NCI-H82 treated with DMSO at 0.1 percent for 48 hours (cell line): ENCODE results near the gene KRT20.
"Not testable (repeated sequence)": the region's sequence is repeated elsewhere in the genome, so short reads cannot be mapped to it uniquely, and the experiment has no call there.

Experiments
- DNase-seq: peaks from one replicate; lab custom pipeline; 2025; ENCODE audit not compliant: unreplicated experiment; lab: John Stamatoyannopoulos, UW

KRT20 gene

DNA sequence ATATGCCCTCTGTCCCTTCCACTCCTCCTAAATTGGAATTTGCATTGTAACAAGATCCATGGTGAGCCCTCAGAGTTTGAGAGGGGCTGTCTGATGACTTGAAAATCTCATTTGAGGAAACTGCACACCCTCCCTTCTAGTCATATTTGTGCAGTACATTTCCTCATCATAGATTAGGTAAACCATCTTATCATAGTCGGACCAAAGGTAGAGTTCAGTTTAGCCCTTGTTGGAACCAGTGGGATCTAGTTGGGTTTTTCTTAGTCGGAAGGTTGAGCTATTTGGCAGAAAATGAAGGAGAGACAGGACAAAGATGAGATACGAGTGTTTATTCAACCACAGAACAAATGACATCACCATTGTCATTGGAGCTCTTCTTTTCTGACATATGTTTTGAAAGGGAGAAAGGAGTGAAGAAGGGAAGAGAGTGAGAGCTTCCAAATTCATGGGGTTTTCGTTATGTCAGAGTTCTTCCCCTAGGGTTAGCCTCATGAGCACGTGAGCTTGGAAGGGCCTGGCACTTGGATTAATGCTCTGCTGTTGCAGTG, 15.8 kb upstream of the KRT20 start:
- DNase-seq = no peak

- DNase-seq = no peak
These were observed 11.9 kb upstream of the KRT20 start for GRCh38 chr17:40896916-40897455.

DNA sequence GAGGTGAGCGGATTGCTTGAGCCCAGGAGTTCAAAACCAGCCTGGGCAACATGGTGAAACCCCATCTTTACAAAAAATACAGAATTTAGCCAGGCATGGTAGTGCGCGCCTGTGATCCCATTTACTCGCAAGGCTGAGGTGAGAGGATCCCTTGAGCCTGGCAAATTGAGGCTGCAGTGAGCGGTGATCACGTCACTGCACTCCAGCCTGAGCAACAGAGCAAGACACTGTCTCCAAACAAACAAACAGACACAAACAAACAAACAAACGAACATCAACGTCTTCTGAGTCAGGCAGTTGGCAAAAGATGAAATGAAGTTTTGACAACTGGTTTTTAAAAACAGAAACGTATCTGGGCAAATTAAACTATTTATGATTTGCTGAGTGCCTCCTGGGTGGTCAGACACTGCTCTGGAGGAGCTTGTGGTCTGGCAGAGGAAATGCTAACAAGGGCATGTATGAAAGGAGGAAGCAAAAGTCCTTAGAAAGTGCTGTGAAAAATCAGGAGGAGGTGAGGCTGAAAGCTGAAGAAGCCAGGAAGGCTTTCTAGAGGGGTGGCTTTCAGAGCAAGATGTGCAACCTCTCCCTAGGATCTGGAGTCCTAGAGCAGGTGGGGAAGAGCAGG, 10.2 kb upstream of the KRT20 start:
- DNase-seq = no peak

DNA sequence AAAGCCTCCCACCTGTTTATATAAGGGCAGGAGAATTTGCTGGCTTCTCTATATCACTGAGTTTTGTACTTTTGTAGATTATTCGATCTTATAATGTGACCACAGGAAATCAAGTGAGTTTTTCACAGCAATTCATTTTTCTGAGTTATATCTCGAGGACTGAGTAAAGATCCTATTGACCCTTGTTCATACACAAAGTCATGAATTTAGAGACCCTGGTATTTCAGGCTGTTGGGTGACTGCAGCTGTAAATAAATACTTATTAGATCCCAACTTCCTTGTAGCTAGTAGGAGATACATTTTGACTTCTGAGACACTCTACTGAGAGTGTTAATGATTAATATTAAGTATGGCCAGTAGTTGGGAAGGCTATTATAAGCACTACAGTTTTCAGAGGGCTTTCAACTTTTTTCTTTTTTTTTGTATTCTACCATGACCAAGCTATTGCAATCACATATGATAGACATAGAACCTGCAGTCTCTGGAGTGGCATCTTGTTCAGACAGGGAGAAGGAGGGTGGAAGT, 3.2 kb upstream of the KRT20 start:
- DNase-seq = no peak

GRCh38 chr17:40886090-40886489, 1.0 kb upstream of the KRT20 start:
- no peak for DNase-seq

GRCh38 chr17:40883626-40884334, 1.3 kb downstream of the KRT20 start:
- no peak for DNase-seq

DNA sequence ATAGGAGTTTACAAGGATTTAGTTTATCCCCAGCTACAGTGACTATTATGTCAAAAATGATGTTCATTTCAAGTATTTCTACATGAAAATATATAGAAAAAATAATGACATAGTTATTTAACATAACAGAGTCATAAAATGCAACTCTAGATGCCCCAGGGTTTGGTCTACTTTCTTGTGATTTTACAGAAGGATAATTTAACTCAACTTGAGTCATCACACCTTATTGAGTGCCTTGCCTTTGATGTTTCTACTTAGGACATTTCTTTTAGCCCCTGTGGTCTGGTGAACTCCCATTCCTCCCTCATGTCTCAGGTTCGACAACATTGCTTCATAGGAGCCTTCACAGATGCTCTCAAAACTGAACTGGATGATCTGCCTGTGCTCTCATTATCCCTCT, 2.0 kb downstream of the KRT20 start:
- no peak for DNase-seq

GRCh38 chr17:40879026-40879425, 6.0 kb downstream of the KRT20 start:
- DNase-seq = no peak

- DNase-seq = no peak
These were observed 7.0 kb downstream of the KRT20 start for GRCh38 chr17:40878044-40878443.

DNA sequence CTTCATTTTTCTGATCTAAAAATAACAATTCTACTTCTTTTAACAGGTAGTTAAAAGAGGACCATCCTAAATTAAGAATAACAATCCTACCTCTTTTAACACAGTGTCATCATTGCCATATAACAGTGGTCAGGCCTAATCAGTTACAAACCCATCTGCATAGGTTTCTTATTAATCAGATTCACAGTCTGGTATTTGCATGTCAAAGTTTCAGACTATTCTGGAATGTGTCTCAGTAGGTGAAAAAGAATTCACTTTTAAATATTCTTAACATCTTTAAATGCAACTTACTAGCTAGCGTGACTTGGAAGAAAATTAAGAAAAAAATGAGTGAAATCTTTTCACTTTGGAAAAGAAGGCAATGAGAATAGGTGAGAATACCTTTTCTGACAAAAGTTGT, 11.2 kb downstream of the KRT20 start:
- DNase-seq = no peak

DNA sequence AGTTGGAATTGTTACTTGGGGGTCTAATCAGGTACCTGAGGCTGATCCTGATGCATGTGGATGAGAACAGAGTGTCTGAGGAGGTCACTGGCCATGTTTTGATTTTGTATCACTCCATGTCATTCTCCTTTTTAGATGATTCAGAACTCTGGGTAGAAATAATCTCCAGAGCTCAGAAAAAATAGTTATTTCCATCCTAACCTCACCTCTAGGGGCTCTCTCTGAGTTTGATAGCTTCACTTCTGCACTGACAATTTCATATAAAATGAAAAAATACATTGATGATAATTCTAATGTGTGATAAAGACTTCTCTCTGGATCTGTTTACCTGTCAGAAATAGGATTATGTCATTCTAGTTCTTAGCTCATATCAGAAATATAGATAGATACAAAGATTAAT, 11.8 kb downstream of the KRT20 start:
- DNase-seq = no peak

- no peak for DNase-seq
These were observed 12.6 kb downstream of the KRT20 start for GRCh38 chr17:40872416-40872815.

DNA sequence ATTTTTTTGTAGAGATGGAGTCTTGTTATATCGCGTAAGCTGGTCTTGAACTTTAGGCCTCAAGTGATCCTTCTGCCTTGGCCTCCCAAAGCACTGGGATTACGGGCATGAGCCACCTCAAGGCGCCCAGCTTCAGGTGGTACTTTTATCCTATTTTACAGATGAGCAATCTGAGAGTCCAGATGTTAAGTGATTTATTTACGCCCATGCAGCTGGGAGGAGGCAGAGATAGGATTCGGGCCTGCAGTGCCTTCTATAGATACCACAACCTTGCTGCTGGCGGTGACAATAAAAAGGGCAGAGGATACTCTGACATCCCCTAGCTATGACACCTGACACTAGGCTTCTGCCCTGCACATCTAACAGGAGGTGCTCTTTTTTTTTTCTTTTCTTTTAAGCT, 13.7 kb downstream of the KRT20 start:
- no peak for DNase-seq

DNA sequence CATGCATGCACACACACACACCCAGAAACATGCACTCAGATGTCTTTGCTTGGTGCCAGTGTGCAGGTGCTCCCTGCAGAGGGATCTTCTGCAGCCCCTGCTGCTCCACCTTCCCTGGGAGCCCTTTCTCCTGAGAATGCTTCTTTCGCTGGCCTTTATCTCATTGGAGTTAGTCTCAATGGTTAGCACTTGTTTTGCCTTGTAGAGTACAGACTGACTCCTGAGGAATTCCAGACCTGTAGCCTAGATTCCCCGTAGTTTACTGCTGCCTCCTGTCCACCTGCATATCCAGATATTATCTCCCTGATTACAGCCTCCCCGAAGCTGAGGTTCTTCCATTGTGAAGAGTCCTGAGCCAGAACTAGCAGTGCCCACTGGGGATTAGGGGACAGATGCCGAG, 14.9 kb downstream of the KRT20 start:
- DNase-seq = no peak

- DNase-seq = no peak
These were observed 18.2 kb downstream of the KRT20 start, which contains the start of gene KRT12 for GRCh38 chr17:40866838-40867237. Gene KRT12, minus strand, starts transcription at chr17:40867223. Its CDS starts 37 bp downstream, at chr17:40867186.

- no peak for DNase-seq
These were observed 20.2 kb downstream of the KRT20 start for GRCh38 chr17:40864661-40865390.

DNA sequence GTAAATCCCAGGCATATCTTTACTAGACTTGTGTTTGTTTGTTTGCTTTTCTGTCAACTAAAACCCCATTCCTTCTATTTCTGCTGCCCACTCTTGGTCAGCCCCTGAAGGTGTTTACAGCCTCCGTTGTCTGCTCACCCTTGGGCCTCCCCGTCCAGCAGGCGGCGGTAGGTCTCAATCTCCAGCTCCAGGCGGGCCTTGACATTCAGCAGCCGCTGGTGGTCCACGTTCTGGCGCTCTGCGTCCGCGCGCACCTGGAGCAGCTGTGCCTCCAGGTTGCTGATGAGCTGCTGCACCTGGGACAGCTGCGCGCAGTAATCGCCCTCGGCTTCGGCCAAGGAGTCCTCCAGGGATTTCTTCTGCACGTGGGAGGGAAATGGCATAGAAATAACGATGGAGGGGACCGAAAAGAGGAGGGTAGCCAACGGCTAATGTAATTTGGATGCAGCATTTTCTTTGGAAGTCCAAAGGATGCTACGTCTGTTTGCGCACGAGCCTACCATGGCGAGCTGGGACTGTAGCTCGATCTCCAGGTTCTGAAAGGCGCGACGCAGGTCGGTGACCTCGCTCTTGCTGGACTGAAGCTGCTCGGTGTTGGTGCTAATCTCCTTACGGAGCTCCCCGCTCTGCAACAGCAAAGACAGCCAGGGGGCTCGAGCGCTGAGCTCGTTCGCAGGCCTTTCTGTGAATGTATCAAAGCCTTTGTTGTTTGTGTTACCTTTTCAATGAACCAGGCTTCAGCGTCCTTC, 21.9 kb downstream of the KRT20 start:
- no peak for DNase-seq

- peak; percentile 4 for DNase-seq
These were observed 25.5 kb downstream of the KRT20 start for GRCh38 chr17:40859536-40859935.

DNA sequence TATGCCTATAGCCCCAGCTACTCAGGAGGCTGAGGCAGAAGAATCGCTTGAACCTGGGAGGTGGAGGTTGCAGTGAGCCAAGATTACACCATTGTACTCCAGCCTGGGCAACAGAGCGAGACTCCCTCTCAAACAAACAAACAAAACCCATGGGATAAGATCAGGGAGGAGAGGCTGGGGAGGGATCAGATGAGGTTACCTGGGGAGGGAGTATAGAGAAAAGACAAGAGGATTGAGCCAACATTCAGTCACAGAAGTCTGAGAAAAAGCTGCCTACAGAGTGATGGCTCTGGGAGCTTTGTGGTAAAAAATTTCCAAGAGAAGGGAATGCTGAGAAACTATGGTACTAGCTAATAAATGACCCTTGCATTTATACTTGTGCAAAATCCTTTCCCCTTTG, 26.4 kb downstream of the KRT20 start:
- not testable (repeated sequence) for DNase-seq

GRCh38 chr17:40857535-40857934, 27.5 kb downstream of the KRT20 start:
- no peak for DNase-seq
